Suprapubic skin (tissue), 4 donors: Measurements from ENCODE around the gene CCDC102B.

ENCODE experiments used
- CTCF ChIP-seq, 2 donors: fragments of 200-600 bp in 1 of 2; fragments of 450-650 bp in 1 of 2; sonication (generic) in 1 of 2; IDR thresholded peaks; one replicate each; pipeline ENCODE4 v1.5.1; 2016 to 2019; ENCODE audit warnings: antibody characterized with exemption in 2 of 2, mild to moderate bottlenecking in 1 of 2, moderate library complexity in 1 of 2
- EP300 ChIP-seq: sonication (generic); formaldehyde crosslinking; IDR thresholded peaks from one replicate; pipeline ENCODE4 v1.6.1; 2017; ENCODE audit warnings: antibody characterized with exemption
- POLR2A ChIP-seq, 2 donors: fragments of 450-650 bp; IDR thresholded peaks; one replicate each; pipeline ENCODE4 v1.6.1; 2017; ENCODE audit warnings: antibody characterized with exemption in 2 of 2, mild to moderate bottlenecking in 2 of 2, moderate library complexity in 2 of 2
- POLR2AphosphoS5 ChIP-seq, 3 donors: sonication (generic); formaldehyde crosslinking; IDR thresholded peaks; one replicate each; pipeline ENCODE4 v1.6.1; 2017; ENCODE audit warnings: antibody characterized with exemption in 3 of 3

- no peak for TF ChIP-seq CTCF (IDR thresholded peaks at IDR 0.05)
- no peak for TF ChIP-seq POLR2AphosphoS5 (IDR thresholded peaks at IDR 0.05)
- TF ChIP-seq POLR2A (IDR thresholded peaks at IDR 0.05): no peak
- TF ChIP-seq EP300: no peak
Observed at GRCh38 chr18:68848242-68848641, 50.4 kb downstream of the CCDC102B start.
